ENCODE results near the gene RPL41. TPM values are rescaled to one million over a fixed set of nuclear protein-coding genes. Genes with fewer than 3 reads are reported as not detected.

RPL41 gene
- total and polyA plus RNA-seq, 9 of the 15 experiments (the other 6 are each of a cell fraction or from before 2014, with no cell fraction given) = 3,403 to 11,276 (median 5,604) TPM

DNA sequence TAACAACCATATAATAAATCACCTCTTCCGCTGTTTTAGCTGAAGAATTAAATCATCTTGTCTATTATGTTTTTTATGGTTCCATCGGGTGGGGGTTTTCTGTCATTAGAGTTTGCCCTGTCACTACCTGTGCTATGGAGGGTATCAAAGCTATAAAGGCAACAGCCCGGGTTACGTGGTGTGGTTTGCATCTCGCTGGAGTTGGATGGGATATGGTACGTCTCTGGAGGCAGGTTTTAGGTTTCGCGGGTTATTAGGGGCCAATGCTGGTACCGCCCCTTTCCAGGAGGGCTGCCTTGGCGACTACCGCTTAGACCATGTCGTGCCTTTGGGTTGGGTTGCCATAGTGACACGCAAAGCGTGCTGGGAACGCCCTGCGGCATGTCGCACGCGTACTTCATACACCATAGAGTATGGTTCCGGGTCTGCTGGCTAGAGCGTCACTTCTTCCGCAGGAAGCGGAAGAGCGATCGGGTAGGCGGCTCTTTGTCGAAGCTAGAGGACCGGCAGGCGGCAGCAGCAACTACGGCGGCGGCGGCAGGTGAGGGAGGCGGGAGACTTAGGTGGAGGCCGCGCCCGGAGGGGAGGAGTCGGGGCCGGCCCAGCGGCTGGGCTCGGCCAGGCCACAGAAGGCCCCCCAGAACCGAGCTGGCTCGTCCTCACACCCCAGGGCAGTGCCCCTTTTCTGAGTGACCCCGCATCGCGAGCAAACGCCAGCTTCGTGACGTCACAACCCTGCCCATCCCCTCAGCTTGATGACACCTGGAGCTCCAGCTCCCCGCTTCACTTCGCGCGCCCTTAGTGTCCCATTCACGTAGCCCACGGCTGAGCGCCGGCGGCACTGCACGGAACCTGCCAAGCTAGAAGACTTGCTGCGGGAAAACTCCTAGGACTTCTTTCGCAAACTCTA, 1.6 kb downstream of the RPL41 start, which contains the start of gene ZC3H10 (continued):
- TF ChIP-seq, protein P1, sequence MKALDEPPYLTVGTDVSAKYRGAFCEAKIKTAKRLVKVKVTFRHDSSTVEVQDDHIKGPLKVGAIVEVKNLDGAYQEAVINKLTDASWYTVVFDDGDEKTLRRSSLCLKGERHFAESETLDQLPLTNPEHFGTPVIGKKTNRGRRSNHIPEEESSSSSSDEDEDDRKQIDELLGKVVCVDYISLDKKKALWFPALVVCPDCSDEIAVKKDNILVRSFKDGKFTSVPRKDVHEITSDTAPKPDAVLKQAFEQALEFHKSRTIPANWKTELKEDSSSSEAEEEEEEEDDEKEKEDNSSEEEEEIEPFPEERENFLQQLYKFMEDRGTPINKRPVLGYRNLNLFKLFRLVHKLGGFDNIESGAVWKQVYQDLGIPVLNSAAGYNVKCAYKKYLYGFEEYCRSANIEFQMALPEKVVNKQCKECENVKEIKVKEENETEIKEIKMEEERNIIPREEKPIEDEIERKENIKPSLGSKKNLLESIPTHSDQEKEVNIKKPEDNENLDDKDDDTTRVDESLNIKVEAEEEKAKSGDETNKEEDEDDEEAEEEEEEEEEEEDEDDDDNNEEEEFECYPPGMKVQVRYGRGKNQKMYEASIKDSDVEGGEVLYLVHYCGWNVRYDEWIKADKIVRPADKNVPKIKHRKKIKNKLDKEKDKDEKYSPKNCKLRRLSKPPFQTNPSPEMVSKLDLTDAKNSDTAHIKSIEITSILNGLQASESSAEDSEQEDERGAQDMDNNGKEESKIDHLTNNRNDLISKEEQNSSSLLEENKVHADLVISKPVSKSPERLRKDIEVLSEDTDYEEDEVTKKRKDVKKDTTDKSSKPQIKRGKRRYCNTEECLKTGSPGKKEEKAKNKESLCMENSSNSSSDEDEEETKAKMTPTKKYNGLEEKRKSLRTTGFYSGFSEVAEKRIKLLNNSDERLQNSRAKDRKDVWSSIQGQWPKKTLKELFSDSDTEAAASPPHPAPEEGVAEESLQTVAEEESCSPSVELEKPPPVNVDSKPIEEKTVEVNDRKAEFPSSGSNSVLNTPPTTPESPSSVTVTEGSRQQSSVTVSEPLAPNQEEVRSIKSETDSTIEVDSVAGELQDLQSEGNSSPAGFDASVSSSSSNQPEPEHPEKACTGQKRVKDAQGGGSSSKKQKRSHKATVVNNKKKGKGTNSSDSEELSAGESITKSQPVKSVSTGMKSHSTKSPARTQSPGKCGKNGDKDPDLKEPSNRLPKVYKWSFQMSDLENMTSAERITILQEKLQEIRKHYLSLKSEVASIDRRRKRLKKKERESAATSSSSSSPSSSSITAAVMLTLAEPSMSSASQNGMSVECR (CRISPR knock-in tag; IDR thresholded peaks at IDR 0.05) = peak; percentile 97
- TF ChIP-seq, protein P2, sequence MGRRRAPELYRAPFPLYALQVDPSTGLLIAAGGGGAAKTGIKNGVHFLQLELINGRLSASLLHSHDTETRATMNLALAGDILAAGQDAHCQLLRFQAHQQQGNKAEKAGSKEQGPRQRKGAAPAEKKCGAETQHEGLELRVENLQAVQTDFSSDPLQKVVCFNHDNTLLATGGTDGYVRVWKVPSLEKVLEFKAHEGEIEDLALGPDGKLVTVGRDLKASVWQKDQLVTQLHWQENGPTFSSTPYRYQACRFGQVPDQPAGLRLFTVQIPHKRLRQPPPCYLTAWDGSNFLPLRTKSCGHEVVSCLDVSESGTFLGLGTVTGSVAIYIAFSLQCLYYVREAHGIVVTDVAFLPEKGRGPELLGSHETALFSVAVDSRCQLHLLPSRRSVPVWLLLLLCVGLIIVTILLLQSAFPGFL (CRISPR knock-in tag; IDR thresholded peaks at IDR 0.05) = peak; percentile 94; the same call in 1 of the 2 replicates
- TF ChIP-seq ZBED1 (IDR thresholded peaks at IDR 0.05) = peak; percentile 94
- TF ChIP-seq ZNF41 (CRISPR knock-in tag; conservative IDR thresholded peaks at IDR 0.05) = peak; percentile 75; the same call in 1 of the 2 replicates
- TF ChIP-seq, protein P3, sequence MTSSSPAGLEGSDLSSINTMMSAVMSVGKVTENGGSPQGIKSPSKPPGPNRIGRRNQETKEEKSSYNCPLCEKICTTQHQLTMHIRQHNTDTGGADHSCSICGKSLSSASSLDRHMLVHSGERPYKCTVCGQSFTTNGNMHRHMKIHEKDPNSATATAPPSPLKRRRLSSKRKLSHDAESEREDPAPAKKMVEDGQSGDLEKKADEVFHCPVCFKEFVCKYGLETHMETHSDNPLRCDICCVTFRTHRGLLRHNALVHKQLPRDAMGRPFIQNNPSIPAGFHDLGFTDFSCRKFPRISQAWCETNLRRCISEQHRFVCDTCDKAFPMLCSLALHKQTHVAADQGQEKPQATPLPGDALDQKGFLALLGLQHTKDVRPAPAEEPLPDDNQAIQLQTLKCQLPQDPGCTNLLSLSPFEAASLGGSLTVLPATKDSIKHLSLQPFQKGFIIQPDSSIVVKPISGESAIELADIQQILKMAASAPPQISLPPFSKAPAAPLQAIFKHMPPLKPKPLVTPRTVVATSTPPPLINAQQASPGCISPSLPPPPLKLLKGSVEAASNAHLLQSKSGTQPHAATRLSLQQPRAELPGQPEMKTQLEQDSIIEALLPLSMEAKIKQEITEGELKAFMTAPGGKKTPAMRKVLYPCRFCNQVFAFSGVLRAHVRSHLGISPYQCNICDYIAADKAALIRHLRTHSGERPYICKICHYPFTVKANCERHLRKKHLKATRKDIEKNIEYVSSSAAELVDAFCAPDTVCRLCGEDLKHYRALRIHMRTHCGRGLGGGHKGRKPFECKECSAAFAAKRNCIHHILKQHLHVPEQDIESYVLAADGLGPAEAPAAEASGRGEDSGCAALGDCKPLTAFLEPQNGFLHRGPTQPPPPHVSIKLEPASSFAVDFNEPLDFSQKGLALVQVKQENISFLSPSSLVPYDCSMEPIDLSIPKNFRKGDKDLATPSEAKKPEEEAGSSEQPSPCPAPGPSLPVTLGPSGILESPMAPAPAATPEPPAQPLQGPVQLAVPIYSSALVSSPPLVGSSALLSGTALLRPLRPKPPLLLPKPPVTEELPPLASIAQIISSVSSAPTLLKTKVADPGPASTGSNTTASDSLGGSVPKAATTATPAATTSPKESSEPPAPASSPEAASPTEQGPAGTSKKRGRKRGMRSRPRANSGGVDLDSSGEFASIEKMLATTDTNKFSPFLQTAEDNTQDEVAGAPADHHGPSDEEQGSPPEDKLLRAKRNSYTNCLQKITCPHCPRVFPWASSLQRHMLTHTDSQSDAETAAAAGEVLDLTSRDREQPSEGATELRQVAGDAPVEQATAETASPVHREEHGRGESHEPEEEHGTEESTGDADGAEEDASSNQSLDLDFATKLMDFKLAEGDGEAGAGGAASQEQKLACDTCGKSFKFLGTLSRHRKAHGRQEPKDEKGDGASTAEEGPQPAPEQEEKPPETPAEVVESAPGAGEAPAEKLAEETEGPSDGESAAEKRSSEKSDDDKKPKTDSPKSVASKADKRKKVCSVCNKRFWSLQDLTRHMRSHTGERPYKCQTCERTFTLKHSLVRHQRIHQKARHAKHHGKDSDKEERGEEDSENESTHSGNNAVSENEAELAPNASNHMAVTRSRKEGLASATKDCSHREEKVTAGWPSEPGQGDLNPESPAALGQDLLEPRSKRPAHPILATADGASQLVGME (CRISPR knock-in tag; IDR thresholded peaks at IDR 0.05) = peak; percentile 61; the same call in 1 of the 2 replicates
- TF ChIP-seq, protein P4, sequence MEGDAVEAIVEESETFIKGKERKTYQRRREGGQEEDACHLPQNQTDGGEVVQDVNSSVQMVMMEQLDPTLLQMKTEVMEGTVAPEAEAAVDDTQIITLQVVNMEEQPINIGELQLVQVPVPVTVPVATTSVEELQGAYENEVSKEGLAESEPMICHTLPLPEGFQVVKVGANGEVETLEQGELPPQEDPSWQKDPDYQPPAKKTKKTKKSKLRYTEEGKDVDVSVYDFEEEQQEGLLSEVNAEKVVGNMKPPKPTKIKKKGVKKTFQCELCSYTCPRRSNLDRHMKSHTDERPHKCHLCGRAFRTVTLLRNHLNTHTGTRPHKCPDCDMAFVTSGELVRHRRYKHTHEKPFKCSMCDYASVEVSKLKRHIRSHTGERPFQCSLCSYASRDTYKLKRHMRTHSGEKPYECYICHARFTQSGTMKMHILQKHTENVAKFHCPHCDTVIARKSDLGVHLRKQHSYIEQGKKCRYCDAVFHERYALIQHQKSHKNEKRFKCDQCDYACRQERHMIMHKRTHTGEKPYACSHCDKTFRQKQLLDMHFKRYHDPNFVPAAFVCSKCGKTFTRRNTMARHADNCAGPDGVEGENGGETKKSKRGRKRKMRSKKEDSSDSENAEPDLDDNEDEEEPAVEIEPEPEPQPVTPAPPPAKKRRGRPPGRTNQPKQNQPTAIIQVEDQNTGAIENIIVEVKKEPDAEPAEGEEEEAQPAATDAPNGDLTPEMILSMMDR (IDR thresholded peaks at IDR 0.05 in 2 of 3, conservative IDR thresholded peaks at IDR 0.05 in 1 of 3; ENCODE audit: insufficient read depth in 2 of 3, low read depth in 1 of 3, low read length in 3 of 3) = peak; percentile 70 to 79 (median 71)
- TF ChIP-seq ZBTB8A (IDR thresholded peaks at IDR 0.05; ENCODE audit: partially characterized antibody) = no peak
- no peak for TF ChIP-seq BDP1 (IDR thresholded peaks at IDR 0.05; ENCODE audit: insufficient read depth, insufficient read length)
- TF ChIP-seq, protein P5, sequence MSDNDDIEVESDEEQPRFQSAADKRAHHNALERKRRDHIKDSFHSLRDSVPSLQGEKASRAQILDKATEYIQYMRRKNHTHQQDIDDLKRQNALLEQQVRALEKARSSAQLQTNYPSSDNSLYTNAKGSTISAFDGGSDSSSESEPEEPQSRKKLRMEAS (CRISPR knock-in tag; IDR thresholded peaks at IDR 0.05) = peak; percentile 93
- peak; percentile 86; the same call in 1 of the 2 replicates for TF ChIP-seq RHOXF2B (CRISPR knock-in tag; conservative IDR thresholded peaks at IDR 0.05)
- TF ChIP-seq IRF2 (CRISPR knock-in tag; IDR thresholded peaks at IDR 0.05) = no peak
- peak; percentile 88 for TF ChIP-seq ZNF253 (CRISPR knock-in tag; conservative IDR thresholded peaks at IDR 0.05)
- no peak for TF ChIP-seq NCOA4 (IDR thresholded peaks at IDR 0.05; ENCODE audit: partially characterized antibody)

All from K562 (cell line).